PFSK-1 (cell line): ENCODE results near the gene RGS6.

ENCODE experiments used
- FOXP2 ChIP-seq: optimal IDR thresholded peaks from 2 replicates; pipeline ENCODE3; 2011; ENCODE audit warnings: borderline replicate concordance, control low read depth, inconsistent platforms; ENCODE audit not compliant: insufficient read depth; ENCODE audit errors: extremely low read length, extremely low read depth
- POLR2AphosphoS5 ChIP-seq: IDR thresholded peaks from 2 replicates; pipeline ENCODE4 v1.6.1; 2012; ENCODE audit warnings: low read depth, mild to moderate bottlenecking, control low read depth, low read length, moderate library complexity
- REST ChIP-seq, 2 experiments: IDR thresholded peaks; 2 replicates each; pipeline versions ENCODE4 v1.6.1 to v1.8.0; 2011 to 2012; ENCODE audit warnings: low read depth in 2 of 2, low read length in 2 of 2, control low read depth in 1 of 2, inconsistent platforms in 1 of 2, mild to moderate bottlenecking in 1 of 2, moderate library complexity in 1 of 2; ENCODE audit not compliant: insufficient read depth in 1 of 2
- TAF1 ChIP-seq: IDR thresholded peaks from 2 replicates; pipeline ENCODE4 v1.6.1; 2012; ENCODE audit warnings: low read length, control low read depth, borderline replicate concordance; ENCODE audit not compliant: insufficient read depth

GRCh38 chr14:72404106-72404774 is 472.0 kb downstream of the RGS6 start:
- no peak for TF ChIP-seq POLR2AphosphoS5
- TF ChIP-seq TAF1, result no peak
- no peak for TF ChIP-seq FOXP2
- TF ChIP-seq REST (IDR thresholded peaks at IDR 0.05; ENCODE audit: insufficient read depth in 1 of 2, low read depth in 2 of 2, low read length in 2 of 2), result no peak
